Lung microvascular endothelial cell (primary cell): ENCODE results near the gene RHOB. TPM values are rescaled to one million over a fixed set of nuclear protein-coding genes. Genes with fewer than 3 reads are reported as not detected.
"Not testable (repeated sequence)": the region's sequence is repeated elsewhere in the genome, so short reads cannot be mapped to it uniquely, and the experiment has no call there.

Source experiments
- DNase-seq, 2 donors: peaks; one replicate each; pipeline versions ENCODE4 v3.0.0 to v3.0.0-alpha.2; 2010; ENCODE audit warnings: low read depth in 2 of 2
- total RNA-seq: library from RNA; depleted of rRNA; stranded (reverse); fragments of >200 nt; gene quantifications from 2 replicates; pipeline ENCODE4 v1.2.1, GENCODE V29; 2014

Gene RHOB
- total RNA-seq, 1 donor from 2014 or later = 1,023 TPM

GRCh38 chr2:20451761-20452499 is 5.1 kb downstream of the RHOB start:
- no peak for DNase-seq

- DNase-seq = peak; percentile 42 to 88
Observed at GRCh38 chr2:20452551-20452950, 5.7 kb downstream of the RHOB start.

- no peak for DNase-seq
Observed at GRCh38 chr2:20453087-20453486, 6.2 kb downstream of the RHOB start.

- no peak for DNase-seq
Observed at GRCh38 chr2:20454036-20454981, 7.4 kb downstream of the RHOB start.

GRCh38 chr2:20455076-20455587 is 8.3 kb downstream of the RHOB start:
- no peak for DNase-seq

GRCh38 chr2:20456116-20456571 is 9.3 kb downstream of the RHOB start:
- DNase-seq = no peak

- peak in 1 of 2 donors; percentile 23 for DNase-seq
Observed at GRCh38 chr2:20456636-20457426, 10.0 kb downstream of the RHOB start.

- no peak for DNase-seq
Observed at GRCh38 chr2:20457661-20458630, 11.1 kb downstream of the RHOB start.

- DNase-seq = not testable (repeated sequence)
Observed at GRCh38 chr2:20458737-20459484, 12.0 kb downstream of the RHOB start.

GRCh38 chr2:20465716-20466394 is 19.0 kb downstream of the RHOB start:
- DNase-seq = no peak

GRCh38 chr2:20467789-20468548 is 21.1 kb downstream of the RHOB start:
- no peak for DNase-seq

GRCh38 chr2:20468549-20469500 is 22.0 kb downstream of the RHOB start:
- DNase-seq = no peak

- DNase-seq = no peak
Observed at GRCh38 chr2:20469595-20469994, 22.7 kb downstream of the RHOB start.

- DNase-seq = no peak
Observed at GRCh38 chr2:20470211-20470610, 23.3 kb downstream of the RHOB start.

- DNase-seq = no peak
Observed at GRCh38 chr2:20471148-20471547, 24.3 kb downstream of the RHOB start.

- no peak for DNase-seq
Observed at GRCh38 chr2:20471902-20472559, 25.2 kb downstream of the RHOB start.
